DOHH2 (cell line): ENCODE results near the gene DBN1.

ENCODE experiments used
- H3F3A ChIP-seq: fragments of 200-600 bp; sonication (generic), shearing (Covaris generic); 2 replicates; pipeline ENCODE4 v1.6.0; 2016; ENCODE audit warnings: antibody characterized with exemption, mild to moderate bottlenecking; ENCODE audit not compliant: control insufficient read depth, insufficient read depth
- H3K27ac ChIP-seq: fragments of 200-600 bp; sonication (generic); 2 replicates; pipeline ENCODE4 v1.5.1; 2014; ENCODE audit warnings: low read depth, mild to moderate bottlenecking, low read length, moderate library complexity
- H3K27me3 ChIP-seq: fragments of 200-600 bp; sonication (generic); 2 replicates; pipeline ENCODE4 v1.6.1; 2014; ENCODE audit warnings: mild to moderate bottlenecking, low read length, mixed read lengths; ENCODE audit not compliant: control insufficient read depth
- H3K36me3 ChIP-seq: fragments of 200-600 bp; sonication (generic); 2 replicates; pipeline ENCODE4 v1.6.1; 2014; ENCODE audit warnings: mild to moderate bottlenecking, low read length, moderate library complexity, mixed read lengths; ENCODE audit not compliant: control insufficient read depth
- H3K4me1 ChIP-seq: fragments of 200-600 bp; sonication (generic); 2 replicates; pipeline ENCODE4 v1.6.1; 2014; ENCODE audit warnings: mild to moderate bottlenecking, low read length, mixed read lengths; ENCODE audit not compliant: control insufficient read depth
- H3K4me2 ChIP-seq: fragments of 200-600 bp; sonication (generic); 2 replicates; pipeline ENCODE4 v1.6.0; 2014; ENCODE audit warnings: mild to moderate bottlenecking, low read length, moderate library complexity
- H3K4me3 ChIP-seq: fragments of 200-600 bp; sonication (generic); 2 replicates; pipeline ENCODE4 v1.5.1; 2014; ENCODE audit warnings: mild to moderate bottlenecking, low read length, mixed read lengths
- H3K79me2 ChIP-seq: fragments of 200-600 bp; sonication (generic); 2 replicates; pipeline ENCODE4 v1.6.1; 2014; ENCODE audit warnings: mild to moderate bottlenecking, low read length, mixed read lengths; ENCODE audit not compliant: control insufficient read depth
- H3K9me2 ChIP-seq: fragments of 200-600 bp; sonication (generic); replicated peaks from 2 replicates; pipeline ENCODE4 v1.6.1; 2014; ENCODE audit warnings: mild to moderate bottlenecking, low read length, mixed read lengths; ENCODE audit not compliant: control insufficient read depth
- H3K9me3 ChIP-seq: fragments of 200-600 bp; sonication (generic); 2 replicates; pipeline ENCODE4 v1.6.1; 2014; ENCODE audit warnings: antibody characterized with exemption, low read length, mixed read lengths; ENCODE audit not compliant: control insufficient read depth, insufficient read depth
- H4K20me1 ChIP-seq: fragments of 200-600 bp; sonication (generic); 2 replicates; pipeline ENCODE4 v1.6.0; 2014; ENCODE audit warnings: low read depth, mild to moderate bottlenecking, antibody characterized with exemption, low read length, moderate library complexity; ENCODE audit not compliant: control insufficient read depth, insufficient read depth
- EZH2phosphoT487 ChIP-seq: fragments of 200-600 bp; sonication (generic); IDR thresholded peaks from 2 replicates; pipeline ENCODE4 v1.6.1; 2017; ENCODE audit warnings: borderline replicate concordance, mild to moderate bottlenecking, antibody characterized with exemption, low read length, moderate library complexity, mixed read lengths
- TF ChIP-seq, protein P1 (sequence below): fragments of 200-600 bp; sonication (generic); IDR thresholded peaks from one replicate; pipeline ENCODE4 v1.5.1; 2014; ENCODE audit warnings: antibody characterized with exemption, mild to moderate bottlenecking, low read depth, low read length; ENCODE audit not compliant: poor library complexity, severe bottlenecking

Gene DBN1

DNA sequence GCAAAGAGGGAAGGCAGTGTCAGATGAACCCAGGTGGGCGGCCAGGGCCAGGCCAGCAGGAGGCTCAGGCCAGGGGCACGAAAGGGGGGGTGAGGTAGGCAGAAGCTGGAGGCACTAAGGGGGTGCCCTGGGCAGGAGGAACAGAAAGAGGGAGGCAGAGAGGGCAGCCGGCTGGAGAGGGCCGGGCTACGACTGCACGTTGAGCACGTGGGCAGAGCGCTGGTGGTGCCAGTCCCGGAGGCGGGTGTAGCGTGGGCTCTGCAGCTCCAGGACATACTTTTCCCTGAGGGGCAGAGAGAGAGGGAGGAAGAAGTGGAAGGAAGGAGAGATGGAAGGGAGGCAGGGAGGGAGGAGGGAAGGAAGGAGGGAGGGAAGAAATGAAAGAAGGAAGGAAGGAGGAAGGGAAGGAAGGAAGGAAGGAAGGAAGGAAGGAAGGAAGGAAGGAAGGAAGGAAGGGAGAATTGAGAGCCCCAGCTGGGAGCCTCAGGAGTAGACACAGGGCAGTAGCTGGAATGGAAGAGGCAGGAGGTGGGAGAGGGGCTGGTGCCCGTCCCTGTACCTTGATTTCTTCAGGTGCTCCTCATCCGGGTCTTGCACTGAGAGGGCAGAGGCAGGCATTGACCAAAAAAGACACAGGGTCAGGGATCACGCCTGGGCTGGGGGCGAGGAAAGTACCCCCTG is 17.0 kb upstream of the DBN1 start:
- Histone ChIP-seq H3K4me1 (peaks cover 44% of the 10 kb centered on the region), H3K27ac (no peak overlapping the region), H3K4me2 (peak overlapping the region; percentile 39), H3K4me3 (peak overlapping the region; percentile 19), H4K20me1 (no peaks in the 10 kb centered on the region), H3K27me3 (no peaks in the 10 kb centered on the region), H3K36me3 (peaks cover 10% of the 10 kb centered on the region; the same call in 1 of the 2 replicates), H3F3A (peaks cover 5% of the 10 kb centered on the region; the same call in 1 of the 2 replicates), H3K9me3 (no peaks in the 10 kb centered on the region), H3K79me2 (no peaks in the 10 kb centered on the region), H3K9me2 (no peaks in the 10 kb centered on the region)
- TF ChIP-seq EZH2phosphoT487 = no peak
- TF ChIP-seq, protein P1, sequence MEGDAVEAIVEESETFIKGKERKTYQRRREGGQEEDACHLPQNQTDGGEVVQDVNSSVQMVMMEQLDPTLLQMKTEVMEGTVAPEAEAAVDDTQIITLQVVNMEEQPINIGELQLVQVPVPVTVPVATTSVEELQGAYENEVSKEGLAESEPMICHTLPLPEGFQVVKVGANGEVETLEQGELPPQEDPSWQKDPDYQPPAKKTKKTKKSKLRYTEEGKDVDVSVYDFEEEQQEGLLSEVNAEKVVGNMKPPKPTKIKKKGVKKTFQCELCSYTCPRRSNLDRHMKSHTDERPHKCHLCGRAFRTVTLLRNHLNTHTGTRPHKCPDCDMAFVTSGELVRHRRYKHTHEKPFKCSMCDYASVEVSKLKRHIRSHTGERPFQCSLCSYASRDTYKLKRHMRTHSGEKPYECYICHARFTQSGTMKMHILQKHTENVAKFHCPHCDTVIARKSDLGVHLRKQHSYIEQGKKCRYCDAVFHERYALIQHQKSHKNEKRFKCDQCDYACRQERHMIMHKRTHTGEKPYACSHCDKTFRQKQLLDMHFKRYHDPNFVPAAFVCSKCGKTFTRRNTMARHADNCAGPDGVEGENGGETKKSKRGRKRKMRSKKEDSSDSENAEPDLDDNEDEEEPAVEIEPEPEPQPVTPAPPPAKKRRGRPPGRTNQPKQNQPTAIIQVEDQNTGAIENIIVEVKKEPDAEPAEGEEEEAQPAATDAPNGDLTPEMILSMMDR = no peak

DNA sequence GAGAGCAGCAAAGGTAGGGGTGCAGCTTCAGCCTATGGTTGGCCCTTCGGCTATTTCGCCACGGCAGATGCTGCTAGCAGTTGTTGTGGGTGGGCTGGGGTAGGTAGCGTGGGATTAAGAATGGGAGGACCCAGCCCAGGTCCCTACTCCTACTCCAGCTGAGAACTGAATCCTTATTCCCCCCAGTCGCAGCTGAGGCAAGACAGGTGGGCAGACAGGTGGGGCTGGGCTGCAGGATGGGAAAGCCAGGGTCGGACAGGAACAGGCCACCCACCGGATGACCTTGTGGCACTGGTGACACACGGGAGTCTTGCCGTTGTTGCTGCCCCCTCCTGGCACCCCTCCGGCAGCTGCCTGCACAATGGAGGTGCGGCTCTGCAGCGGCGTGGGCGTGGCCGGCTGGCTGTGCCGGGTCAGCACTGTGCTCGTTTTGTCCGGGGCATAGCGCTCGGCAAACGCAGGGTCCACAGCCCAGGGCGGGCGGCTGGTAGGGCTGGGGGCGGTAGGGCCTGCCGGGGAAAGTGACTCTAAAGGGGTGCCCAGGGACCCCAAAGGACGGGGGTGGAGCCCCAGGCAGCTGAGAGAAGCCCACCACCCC is 15.8 kb upstream of the DBN1 start:
- Histone ChIP-seq H3K36me3 (peaks cover 10% of the 10 kb centered on the region; the same call in 1 of the 2 replicates), H3K4me1 (peaks cover 32% of the 10 kb centered on the region), H3K4me3 (peak overlapping the region; percentile 19; the same call in 1 of the 2 replicates), H3K79me2 (no peaks in the 10 kb centered on the region), H3K9me2 (no peaks in the 10 kb centered on the region), H3K27ac (no peak overlapping the region), H3F3A (peaks cover 4% of the 10 kb centered on the region; the same call in 1 of the 2 replicates), H4K20me1 (no peaks in the 10 kb centered on the region), H3K27me3 (no peaks in the 10 kb centered on the region), H3K4me2 (peak overlapping the region; percentile 39), H3K9me3 (no peaks in the 10 kb centered on the region)
- TF ChIP-seq, protein P1 = peak; percentile 76
- TF ChIP-seq EZH2phosphoT487 = no peak

DNA sequence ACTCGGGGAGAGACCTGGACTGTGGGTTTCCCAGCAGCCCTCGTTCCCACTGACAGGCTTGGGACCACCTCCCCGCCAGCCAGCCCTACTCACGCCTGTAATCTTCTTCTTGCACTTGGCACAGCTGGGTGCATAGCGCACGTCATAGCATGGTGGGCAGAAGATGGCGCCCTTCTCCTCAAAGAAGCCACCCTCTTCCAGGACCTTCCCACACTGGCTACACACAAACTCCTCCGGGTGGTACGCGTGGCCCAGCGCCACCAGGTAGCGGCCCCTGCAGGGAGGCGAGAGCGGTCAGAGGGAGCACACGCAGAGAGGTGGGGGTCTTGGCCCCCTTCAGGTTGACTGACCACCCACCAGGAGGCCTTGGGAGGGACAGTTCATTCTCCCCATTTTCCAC is 14.5 kb upstream of the DBN1 start:
- no peaks in the 10 kb centered on the region for H3F3A ChIP-seq
- H3K4me2 ChIP-seq = no peak overlapping the region
- no peak for TF ChIP-seq EZH2phosphoT487
- TF ChIP-seq, protein P1 = peak; percentile 50
- H3K9me3 ChIP-seq = no peaks in the 10 kb centered on the region
- H3K27ac ChIP-seq = no peak overlapping the region
- no peaks in the 10 kb centered on the region for H3K9me2 ChIP-seq
- peaks cover 26% of the 10 kb centered on the region for H3K4me1 ChIP-seq
- no peaks in the 10 kb centered on the region for H4K20me1 ChIP-seq
- no peaks in the 10 kb centered on the region for H3K27me3 ChIP-seq
- H3K79me2 ChIP-seq = no peaks in the 10 kb centered on the region
- no peak overlapping the region for H3K4me3 ChIP-seq
- peaks cover 10% of the 10 kb centered on the region; the same call in 1 of the 2 replicates for H3K36me3 ChIP-seq
